Measurements from ENCODE around the gene CLCNKB.
"Not testable (repeated sequence)": the region's sequence is repeated elsewhere in the genome, so short reads cannot be mapped to it uniquely, and the experiment has no call there.

Gene CLCNKB

DNA sequence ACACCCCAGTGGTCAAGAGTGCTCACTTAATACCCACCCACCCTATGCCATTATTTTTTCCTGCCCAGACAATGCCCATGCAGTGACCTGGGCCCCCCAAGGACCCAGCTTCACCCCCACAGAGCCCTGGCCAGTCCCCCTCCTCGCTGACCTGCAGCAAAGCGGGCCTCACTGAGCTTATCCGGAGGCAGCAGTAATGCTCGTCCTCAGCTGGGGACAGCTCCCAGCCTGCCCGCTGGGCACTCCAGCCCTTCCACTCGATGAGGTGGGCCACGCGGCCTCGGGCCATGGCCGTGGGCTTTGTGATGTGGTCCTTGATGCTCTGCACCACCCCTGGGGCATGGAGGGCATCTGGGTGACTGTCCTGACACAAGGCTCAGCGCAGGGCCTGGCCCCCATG lies 7.1 kb upstream of the CLCNKB start:
- DNase-seq: not testable (repeated sequence)

DNA sequence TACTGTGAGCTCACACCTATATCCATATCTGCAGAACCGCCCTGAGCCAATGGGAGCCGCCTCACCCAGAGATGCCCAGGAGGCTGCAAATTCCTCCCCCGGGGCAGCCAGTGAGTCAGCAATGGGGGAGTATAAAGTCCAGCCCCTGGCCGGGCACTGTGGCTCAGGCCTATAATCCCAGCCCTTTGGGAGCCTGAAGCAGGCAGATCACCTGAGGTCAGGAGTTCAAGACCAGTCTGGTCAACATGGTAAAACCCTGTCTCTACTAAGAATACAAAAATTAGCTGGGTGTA lies 5.0 kb upstream of the CLCNKB start:
- DNase-seq: no peak

- not testable (repeated sequence) for DNase-seq
Measured at GRCh38 chr1:16039871-16040270, 3.7 kb upstream of the CLCNKB start.

DNA sequence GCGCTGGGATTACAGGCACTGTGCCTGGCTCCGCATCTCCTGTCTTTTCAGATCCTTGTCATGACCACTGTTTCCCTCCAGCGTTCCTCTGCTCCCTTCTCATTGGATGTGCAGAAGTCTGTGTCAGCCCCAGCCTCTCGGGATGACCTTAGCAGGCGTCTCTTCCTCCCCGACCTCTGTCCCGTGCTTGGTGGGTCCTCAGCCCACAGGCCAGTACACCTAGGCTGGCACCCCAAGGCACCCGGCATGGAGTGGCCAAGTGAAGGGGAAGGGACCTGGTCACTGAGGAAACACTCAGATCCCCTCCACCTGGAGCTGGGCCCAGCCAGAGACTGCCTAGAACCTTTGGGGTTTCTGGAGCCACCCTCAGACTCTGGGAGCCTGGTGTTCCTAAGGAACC lies 2.4 kb upstream of the CLCNKB start:
- no peak for DNase-seq

- no peak for DNase-seq
Measured at GRCh38 chr1:16042096-16042495, 1.5 kb upstream of the CLCNKB start.

DNA sequence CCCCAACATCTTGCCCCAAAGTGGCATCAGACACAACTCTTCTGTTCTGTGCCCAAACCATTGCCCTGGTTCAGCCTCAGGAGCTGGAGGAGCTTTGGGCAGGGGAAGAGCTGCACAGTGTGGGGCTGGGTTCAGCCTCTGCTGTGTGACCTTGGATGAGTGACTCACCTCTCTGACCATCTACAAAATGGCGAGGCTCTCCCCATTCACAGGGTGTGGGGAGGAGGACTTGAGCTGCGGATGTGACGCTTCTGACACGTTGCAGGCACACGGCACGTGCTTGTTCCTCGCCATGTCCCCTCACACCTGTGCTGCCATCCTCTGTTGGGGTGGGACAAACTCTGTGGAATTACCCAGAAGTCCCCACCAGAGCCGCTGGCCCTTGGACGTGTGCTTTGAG lies 928 bp upstream of the CLCNKB start:
- not testable (repeated sequence) for DNase-seq

- no peak for DNase-seq
Measured at GRCh38 chr1:16043950-16044349, 368 bp downstream of the CLCNKB start.

GRCh38 chr1:16046842-16047241 lies 3.3 kb downstream of the CLCNKB start:
- no peak for DNase-seq

- no peak for DNase-seq
Measured at GRCh38 chr1:16047791-16048475, 4.4 kb downstream of the CLCNKB start.

- no peak for DNase-seq
Measured at GRCh38 chr1:16048573-16049189, 5.1 kb downstream of the CLCNKB start.

GRCh38 chr1:16050328-16050727 lies 6.7 kb downstream of the CLCNKB start:
- DNase-seq: no peak

DNA sequence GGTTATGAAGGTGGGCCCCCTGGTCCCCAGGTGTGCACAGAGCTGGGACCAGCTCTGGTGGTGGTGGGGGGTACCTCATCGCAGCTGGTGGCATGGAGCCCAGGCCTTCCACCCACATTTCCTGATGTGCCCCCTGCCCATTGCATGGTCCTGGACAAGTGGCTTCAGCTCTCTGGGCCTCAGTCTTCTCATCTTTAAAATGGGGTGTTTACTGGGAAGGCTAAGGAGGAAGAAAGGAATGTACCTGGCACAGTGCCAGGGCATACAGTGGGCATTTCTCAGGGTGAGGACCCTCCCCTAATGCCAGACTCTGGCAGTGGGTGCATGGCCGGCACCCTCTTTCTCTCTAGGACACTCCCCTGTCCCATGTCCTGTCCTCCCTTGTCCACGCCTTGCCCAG lies 7.5 kb downstream of the CLCNKB start:
- no peak for DNase-seq

- not testable (repeated sequence) for DNase-seq
Measured at GRCh38 chr1:16051949-16052348, 8.4 kb downstream of the CLCNKB start.

DNA sequence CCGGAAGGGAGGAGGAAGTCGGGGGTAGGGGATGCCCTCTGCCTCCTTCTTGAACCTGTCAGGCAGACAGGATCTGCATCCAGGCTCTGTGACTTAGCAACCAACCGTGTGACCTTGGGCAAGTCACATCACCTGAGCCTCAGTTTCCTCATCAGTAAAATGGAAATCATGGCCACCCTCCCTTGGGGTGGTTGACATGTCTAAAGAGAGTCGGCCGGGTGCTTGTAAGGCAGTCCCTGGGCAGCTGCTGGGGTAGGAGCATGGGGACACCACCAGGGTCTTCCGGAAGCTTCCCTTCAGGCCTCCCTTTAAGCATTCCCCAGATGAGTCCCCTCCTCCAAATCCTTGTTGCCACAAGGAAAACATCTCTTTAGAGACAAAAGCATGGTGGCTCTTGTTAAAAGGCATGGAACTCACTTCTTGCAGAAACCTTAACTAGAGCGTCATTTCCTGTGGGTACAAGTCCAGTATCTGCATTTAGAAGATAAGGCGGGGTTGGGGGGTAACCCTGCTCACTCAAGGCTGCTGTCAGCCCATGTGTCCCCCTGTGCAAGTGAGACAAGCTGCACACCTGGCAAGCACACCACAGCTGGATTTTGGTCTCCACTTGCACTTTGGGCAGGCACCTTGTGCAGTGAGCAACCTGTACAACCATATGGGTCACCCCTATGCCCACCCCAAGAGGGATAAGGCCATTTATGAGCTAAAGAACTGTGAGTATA lies 10.4 kb downstream of the CLCNKB start:
- no peak for DNase-seq

- DNase-seq: no peak
Measured at GRCh38 chr1:16054598-16055540, 11.3 kb downstream of the CLCNKB start.

DNA sequence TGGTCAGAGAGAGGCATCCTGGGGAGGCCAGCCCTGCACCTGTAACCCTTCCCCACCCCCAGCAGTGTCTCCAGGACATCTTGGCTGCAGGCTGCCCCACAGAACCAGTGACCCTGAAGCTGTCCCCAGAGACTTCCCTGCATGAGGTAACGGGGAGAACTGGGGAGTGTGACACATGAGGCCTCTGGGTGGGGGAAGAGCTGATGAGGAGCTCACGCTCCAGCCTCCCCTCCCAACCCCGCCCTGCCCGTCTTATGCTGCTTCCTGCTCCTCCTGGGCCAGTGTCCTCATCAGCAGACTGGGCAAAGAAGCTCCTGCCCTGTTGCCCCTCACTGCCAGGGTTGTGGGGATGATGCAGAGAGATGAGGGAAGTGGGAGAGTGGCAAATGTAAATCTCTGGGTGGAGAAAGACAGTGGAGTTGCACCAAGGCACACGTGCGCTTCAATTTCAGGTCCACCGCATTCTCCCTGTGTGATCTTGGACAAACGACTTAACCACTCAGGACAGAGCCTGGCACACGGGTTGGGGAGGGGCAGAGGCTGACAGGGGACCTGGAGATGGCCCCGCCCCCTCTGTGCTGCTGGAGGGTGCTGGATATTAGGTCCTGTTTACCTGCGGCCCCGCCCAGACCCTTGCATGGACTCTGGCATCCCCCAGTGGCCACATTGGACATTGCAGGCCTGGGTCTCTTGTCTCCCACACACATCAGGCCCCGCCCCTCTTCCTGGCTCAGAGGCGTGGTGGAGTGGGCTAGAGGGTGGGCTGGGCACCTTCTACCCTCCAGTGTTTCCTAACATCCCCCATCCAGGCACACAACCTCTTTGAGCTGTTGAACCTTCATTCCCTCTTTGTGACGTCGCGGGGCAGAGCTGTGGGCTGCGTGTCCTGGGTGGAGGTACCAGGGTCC lies 12.3 kb downstream of the CLCNKB start:
- DNase-seq: peak; percentile 81

DNA sequence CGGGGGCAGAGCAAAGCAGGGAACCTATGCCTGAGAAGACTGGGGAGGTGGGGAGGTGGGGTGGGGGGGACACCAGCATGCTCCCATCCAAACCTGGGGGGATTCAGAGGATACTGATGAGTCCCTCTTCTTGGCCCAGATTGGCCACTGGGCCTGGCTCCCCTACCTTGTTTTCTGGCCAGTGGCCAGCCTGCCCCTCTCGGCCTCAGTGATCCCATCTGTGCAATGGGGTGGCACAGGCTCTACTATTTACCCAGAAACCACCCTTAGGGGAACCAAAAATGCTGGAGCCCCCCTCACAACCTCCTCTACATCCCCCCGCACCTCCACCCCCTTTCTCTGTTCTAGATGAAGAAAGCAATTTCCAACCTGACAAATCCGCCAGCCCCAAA lies 12.9 kb downstream of the CLCNKB start:
- DNase-seq: not testable (repeated sequence)

GRCh38 chr1:16057314-16057915 lies 13.8 kb downstream of the CLCNKB start:
- not testable (repeated sequence) for DNase-seq

DNA sequence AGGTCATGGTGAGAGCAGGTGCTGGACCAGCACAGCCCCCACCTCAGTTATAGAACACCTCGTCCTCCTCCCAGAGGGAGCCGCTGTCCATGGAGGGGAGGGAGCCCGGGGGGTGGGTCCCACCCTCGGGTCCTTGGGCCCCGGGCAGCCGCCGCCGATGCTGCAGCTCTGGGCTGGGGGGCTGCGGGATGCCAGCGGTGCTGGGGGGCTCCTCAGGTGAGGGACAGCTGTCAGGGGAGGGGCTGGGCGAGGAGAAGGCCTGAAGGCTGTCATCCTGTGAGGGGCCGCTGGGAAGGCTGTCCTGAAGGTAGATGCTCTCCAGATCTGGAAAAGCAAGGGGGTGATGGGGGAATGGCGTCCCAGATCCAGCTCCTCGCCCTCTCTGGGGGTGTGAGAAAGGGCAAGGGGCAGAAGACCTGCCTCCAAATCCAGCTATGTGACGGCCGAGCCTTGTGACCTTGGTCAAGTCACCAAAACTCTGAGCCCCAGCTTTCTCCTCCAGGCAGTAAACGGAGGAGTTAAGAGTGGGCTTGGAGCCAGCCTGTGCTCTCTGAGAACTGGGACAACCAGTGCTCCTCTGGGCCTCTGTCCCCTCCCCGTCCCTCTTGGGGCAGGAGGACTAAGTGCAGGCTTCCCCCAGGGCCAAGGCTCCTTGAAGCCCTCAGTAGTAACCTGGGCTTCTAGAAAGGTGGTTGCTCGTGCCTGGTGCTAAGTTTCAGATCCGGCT lies 15.0 kb downstream of the CLCNKB start:
- DNase-seq: not testable (repeated sequence)

DNA sequence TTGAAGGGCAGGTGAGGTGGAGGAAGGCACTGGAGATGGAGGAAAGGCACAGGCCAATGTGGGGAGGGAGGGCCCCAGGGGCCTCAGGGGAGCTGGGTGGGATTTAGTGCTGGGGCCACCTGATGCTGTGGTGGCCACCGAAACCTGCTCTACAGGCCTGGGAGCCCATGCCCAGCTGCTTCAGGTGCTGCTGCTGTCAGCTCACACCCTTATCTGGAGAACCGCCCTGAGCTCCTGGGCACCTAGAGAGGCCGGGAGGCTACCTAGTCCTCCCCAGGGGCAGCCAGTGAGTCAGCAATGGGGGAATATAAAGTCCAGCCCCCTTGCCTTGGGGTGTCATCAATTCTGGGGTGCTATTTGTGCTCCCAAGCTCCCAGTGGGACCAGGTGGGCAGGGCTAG lies 17.7 kb downstream of the CLCNKB start:
- no peak for DNase-seq
